ENCODE measurements around the gene PARP8. TPM values are rescaled to one million over a fixed set of nuclear protein-coding genes. Genes with fewer than 3 reads are reported as not detected.

Gene PARP8
- total RNA-seq, 2 donors from 2014 or later = 3.9 to 6.6 TPM

DNA sequence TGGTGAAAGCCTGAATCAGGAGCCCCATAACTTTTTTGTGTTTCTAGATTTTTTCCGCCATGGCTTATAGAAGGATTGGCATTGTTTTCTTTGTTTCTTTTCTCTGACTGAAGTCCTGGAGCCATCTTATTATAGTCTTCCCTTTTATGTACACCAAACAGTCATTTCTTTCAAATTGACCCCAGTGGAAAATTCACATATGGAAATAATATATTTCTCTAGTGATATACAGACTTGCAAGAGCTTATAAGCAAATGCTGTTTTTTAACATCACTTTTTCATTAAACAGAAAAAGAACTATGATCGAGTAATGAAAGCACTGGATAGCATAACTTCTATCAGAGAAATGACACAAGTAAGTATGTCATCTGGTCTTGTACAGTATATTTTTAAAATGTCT is 155.6 kb downstream of the PARP8 start:
- H3K36me3 ChIP-seq = no peaks in the 10 kb centered on the region
- H3K4me1 ChIP-seq = no peaks in the 10 kb centered on the region
- H3K27me3 ChIP-seq = no peaks in the 10 kb centered on the region
- no peak for DNase-seq (ENCODE audit: low spot score)
- no peak overlapping the region for H3K4me3 ChIP-seq
- H3K9me3 ChIP-seq = no peaks in the 10 kb centered on the region
- TF ChIP-seq, protein P1, sequence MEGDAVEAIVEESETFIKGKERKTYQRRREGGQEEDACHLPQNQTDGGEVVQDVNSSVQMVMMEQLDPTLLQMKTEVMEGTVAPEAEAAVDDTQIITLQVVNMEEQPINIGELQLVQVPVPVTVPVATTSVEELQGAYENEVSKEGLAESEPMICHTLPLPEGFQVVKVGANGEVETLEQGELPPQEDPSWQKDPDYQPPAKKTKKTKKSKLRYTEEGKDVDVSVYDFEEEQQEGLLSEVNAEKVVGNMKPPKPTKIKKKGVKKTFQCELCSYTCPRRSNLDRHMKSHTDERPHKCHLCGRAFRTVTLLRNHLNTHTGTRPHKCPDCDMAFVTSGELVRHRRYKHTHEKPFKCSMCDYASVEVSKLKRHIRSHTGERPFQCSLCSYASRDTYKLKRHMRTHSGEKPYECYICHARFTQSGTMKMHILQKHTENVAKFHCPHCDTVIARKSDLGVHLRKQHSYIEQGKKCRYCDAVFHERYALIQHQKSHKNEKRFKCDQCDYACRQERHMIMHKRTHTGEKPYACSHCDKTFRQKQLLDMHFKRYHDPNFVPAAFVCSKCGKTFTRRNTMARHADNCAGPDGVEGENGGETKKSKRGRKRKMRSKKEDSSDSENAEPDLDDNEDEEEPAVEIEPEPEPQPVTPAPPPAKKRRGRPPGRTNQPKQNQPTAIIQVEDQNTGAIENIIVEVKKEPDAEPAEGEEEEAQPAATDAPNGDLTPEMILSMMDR (IDR thresholded peaks at IDR 0.05) = no peak
- no peak overlapping the region for H3K27ac ChIP-seq

DNA sequence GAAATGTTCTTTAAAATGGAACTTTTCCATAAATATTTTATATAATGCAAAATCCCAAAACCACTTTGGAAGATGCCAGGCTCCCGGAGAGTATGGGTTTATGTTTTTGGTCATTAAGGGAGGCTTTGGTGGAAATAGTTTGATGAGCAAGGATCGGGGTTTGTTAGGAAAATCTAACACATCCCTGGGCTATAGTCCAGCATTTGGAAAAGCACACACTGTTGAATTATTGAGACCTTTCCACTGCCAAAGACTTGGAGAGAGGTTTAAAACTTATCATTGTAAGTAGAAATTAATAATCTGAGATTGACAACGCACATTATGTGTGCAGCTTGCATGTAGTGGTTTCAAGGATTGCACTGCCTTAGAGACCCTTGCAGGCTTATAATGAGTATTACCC is 156.3 kb downstream of the PARP8 start:
- no peaks in the 10 kb centered on the region for H3K36me3 ChIP-seq
- no peak for DNase-seq (ENCODE audit: low spot score)

DNA sequence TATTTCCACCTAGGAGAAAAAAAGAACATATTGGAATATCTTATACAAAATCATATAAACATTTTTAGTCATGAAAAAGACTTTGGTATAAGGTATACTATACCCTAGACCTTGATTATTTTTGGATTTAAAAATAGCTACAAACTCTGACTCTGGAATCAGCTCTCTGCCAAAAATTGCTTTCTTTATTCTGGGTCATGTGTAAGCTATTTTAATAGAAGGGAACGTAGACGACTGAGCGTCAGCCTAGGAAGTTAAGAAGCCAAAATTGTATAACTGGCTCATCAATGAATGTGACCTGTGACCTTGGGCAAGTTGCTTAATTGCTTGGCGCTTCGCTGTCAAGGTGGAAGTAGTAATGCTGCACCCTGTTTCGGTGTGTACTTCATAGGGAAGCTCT is 157.1 kb downstream of the PARP8 start:
- Histone ChIP-seq H3K36me3 (no peaks in the 10 kb centered on the region), H3K27ac (no peak overlapping the region), H3K4me3 (no peak overlapping the region)

More for the DNA sequence above, 156.3 kb downstream of the PARP8 start:
- no peak overlapping the region for H3K4me3 ChIP-seq
- no peak overlapping the region for H3K27ac ChIP-seq
- H3K9me3 ChIP-seq = no peaks in the 10 kb centered on the region
- TF ChIP-seq, protein P1 (IDR thresholded peaks at IDR 0.05) = no peak
- H3K4me1 ChIP-seq = no peaks in the 10 kb centered on the region
- no peaks in the 10 kb centered on the region for H3K27me3 ChIP-seq

DNA sequence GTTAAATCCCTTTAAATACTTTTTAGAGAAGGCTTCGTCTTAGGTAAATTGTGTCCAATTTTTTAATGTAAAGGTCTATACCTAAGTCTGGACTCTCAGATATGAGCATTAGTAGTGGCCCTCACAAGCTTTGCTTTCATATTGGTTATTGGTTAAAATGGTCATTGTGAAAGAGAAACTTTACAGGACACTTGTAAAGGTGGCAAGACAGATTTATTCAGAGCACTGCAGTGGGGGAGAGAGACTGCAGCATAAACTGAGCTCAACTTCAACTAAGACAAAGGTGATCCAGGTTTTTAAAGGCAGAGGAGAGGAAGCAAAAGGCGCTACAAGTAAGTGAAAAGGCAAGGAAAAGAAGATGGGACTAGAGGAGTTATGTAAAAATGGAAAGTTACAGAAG is 157.7 kb downstream of the PARP8 start:
- TF ChIP-seq, protein P1 (IDR thresholded peaks at IDR 0.05) = no peak
- H3K9me3 ChIP-seq = no peaks in the 10 kb centered on the region
- H3K4me1 ChIP-seq = no peaks in the 10 kb centered on the region
- H3K36me3 ChIP-seq = no peaks in the 10 kb centered on the region
- no peak overlapping the region for H3K27ac ChIP-seq
- DNase-seq (ENCODE audit: low spot score) = no peak
- no peaks in the 10 kb centered on the region for H3K27me3 ChIP-seq
- no peak overlapping the region for H3K4me3 ChIP-seq

More for the DNA sequence above, 157.1 kb downstream of the PARP8 start:
- no peaks in the 10 kb centered on the region for H3K9me3 ChIP-seq
- TF ChIP-seq, protein P1 (IDR thresholded peaks at IDR 0.05) = no peak
- H3K27me3 ChIP-seq = no peaks in the 10 kb centered on the region
- H3K4me1 ChIP-seq = no peaks in the 10 kb centered on the region
- no peak for DNase-seq (ENCODE audit: low spot score)

DNA sequence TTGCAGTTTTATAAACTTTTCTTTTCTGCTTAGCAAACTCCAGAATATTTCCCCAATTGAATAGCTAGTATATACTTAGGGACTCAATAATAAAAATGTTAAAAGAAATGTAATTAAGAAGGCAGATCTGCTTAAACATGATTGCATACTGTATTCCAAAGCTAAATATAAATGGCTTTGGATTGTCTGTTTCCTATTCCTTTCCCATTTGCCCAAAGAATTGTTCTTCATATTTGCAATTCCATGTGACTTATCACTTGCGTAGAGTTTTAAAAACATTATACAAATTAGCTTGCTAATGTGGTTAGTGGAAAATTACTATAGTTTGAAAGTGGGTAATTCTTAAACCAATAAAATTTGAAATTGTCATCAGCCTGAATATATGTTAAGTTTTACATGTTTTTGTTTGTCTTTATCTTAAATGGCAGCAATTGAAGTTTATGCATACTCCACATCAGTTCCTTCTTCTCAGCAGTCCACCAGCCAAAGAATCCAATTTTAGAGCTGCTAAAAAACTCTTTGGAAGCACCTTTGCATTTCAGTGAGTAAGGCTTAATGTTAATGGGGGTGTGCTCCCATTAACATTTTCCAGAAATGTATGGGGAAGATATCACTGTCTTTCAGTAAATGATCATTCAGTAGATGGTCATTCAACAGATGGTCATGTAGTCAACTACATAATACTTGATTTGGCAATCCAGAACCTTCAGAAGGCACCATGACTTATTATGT is 161.2 kb downstream of the PARP8 start:
- TF ChIP-seq, protein P1 (IDR thresholded peaks at IDR 0.05) = no peak
- no peaks in the 10 kb centered on the region for H3K36me3 ChIP-seq

DNA sequence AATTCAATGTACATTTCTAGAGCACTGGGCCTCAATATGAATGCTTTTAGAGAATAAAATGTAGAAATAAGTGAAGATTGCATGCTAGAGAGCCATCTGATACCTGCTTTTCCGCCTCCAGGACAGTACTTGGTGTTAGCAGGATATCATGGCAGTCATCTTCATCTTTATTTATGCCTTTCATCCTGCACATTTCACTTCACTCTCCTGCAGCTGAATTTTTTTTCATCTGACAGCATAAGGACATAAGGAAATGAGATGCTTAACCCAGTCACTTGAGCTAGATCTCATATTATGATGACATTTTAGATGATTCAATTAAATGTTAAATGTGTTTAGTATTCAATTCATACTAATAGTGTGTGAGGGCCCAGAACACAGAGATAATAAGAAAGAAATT is 162.6 kb downstream of the PARP8 start:
- TF ChIP-seq, protein P1 (IDR thresholded peaks at IDR 0.05) = no peak
- Histone ChIP-seq H3K4me1 (no peaks in the 10 kb centered on the region), H3K4me3 (no peak overlapping the region), H3K27me3 (no peaks in the 10 kb centered on the region), H3K9me3 (no peaks in the 10 kb centered on the region), H3K27ac (no peak overlapping the region), H3K36me3 (no peaks in the 10 kb centered on the region)
- DNase-seq (ENCODE audit: low spot score) = no peak

More for the DNA sequence above, 161.2 kb downstream of the PARP8 start:
- H3K4me1 ChIP-seq = no peaks in the 10 kb centered on the region
- H3K27me3 ChIP-seq = no peaks in the 10 kb centered on the region
- H3K9me3 ChIP-seq = no peaks in the 10 kb centered on the region
- DNase-seq (ENCODE audit: low spot score) = no peak
- no peak overlapping the region for H3K27ac ChIP-seq
- no peak overlapping the region for H3K4me3 ChIP-seq

Measured in right atrium auricular region (tissue), 2 donors.